SU-DHL-6 (cell line): ENCODE data around the gene PLEK.

Experiments used
- EZH2phosphoT487 ChIP-seq: fragments of 200-600 bp; sonication (generic), shearing (Covaris generic); conservative IDR thresholded peaks from 2 replicates; pipeline ENCODE4 v1.6.1; 2018; ENCODE audit warnings: mild to moderate bottlenecking, antibody characterized with exemption, low read length, moderate library complexity, mixed read lengths
- TF ChIP-seq, protein P1 (sequence below): fragments of 200-600 bp; sonication (generic); IDR thresholded peaks from one replicate; pipeline ENCODE4 v1.5.1; 2017; ENCODE audit warnings: antibody characterized with exemption, mild to moderate bottlenecking, low read length, moderate library complexity; ENCODE audit not compliant: insufficient read depth, poor library complexity, severe bottlenecking

DNA sequence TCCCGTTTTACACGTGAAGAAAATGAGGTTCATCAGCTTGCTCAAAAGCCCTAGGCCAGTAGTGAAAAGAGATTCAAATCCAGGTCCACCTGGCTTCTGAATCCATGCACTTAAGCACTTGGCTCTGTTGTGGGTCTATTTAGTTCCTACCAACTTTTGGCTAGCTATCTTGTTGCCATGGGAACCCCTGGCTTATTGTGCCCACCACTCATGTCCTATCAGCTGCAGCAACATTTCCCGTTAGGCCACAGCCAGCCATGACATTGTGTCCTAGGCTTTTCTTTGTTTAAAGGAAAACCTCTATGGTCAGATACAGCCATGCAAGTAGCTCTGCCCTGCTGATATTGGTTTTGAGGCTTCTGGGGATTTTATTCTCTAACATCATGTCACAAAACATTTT is 49.8 kb downstream of the PLEK start:
- TF ChIP-seq, protein P1, sequence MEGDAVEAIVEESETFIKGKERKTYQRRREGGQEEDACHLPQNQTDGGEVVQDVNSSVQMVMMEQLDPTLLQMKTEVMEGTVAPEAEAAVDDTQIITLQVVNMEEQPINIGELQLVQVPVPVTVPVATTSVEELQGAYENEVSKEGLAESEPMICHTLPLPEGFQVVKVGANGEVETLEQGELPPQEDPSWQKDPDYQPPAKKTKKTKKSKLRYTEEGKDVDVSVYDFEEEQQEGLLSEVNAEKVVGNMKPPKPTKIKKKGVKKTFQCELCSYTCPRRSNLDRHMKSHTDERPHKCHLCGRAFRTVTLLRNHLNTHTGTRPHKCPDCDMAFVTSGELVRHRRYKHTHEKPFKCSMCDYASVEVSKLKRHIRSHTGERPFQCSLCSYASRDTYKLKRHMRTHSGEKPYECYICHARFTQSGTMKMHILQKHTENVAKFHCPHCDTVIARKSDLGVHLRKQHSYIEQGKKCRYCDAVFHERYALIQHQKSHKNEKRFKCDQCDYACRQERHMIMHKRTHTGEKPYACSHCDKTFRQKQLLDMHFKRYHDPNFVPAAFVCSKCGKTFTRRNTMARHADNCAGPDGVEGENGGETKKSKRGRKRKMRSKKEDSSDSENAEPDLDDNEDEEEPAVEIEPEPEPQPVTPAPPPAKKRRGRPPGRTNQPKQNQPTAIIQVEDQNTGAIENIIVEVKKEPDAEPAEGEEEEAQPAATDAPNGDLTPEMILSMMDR: no peak
- no peak for TF ChIP-seq EZH2phosphoT487
